GM19043 (cell line): ENCODE results near the gene MYBPC2.

ENCODE experiments used
- ATAC-seq: cut with Tn5 transposase; IDR thresholded peaks from one replicate; pipeline ENCODE4 v1.9.1; 2021; ENCODE audit warnings: low read depth; ENCODE audit not compliant: unreplicated experiment

The MYBPC2 gene

DNA sequence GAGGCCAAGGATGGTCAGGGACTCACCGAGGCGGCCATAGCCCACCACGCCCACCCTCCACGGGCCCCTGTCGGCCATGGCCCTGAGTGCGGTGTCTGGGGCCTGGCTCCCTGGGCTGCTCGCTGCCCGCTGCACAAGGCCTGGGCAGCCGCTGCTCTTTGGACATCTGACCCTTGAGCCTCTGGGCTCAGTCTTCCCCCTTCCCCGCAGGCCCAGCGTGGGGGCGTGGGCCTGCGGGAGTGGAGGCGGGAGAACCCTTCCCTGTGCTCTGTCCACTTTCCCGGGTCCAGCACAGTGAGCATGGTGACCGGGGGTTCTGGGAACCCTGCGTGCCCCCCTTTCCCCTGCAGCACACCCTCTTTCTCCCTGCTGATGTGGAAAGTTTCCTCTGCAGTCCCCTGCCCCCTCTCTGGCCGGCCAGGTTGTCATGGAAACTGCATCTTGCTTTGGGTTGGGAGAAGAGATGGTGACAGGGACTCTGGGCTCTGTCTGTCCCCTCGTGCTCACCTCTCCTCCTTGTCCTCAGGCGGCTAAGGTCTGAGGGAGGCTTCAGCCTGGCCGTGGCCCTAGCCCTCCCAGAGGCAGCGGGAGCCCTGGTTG is 81.2 kb downstream of the MYBPC2 start, which contains the start of gene ASPDH:
Gene ASPDH, minus strand, starts transcription at position 168 of the 600 bp plus-strand sequence. Its CDS starts 90 bp downstream, at position 78.
- ATAC-seq, result no peak

DNA sequence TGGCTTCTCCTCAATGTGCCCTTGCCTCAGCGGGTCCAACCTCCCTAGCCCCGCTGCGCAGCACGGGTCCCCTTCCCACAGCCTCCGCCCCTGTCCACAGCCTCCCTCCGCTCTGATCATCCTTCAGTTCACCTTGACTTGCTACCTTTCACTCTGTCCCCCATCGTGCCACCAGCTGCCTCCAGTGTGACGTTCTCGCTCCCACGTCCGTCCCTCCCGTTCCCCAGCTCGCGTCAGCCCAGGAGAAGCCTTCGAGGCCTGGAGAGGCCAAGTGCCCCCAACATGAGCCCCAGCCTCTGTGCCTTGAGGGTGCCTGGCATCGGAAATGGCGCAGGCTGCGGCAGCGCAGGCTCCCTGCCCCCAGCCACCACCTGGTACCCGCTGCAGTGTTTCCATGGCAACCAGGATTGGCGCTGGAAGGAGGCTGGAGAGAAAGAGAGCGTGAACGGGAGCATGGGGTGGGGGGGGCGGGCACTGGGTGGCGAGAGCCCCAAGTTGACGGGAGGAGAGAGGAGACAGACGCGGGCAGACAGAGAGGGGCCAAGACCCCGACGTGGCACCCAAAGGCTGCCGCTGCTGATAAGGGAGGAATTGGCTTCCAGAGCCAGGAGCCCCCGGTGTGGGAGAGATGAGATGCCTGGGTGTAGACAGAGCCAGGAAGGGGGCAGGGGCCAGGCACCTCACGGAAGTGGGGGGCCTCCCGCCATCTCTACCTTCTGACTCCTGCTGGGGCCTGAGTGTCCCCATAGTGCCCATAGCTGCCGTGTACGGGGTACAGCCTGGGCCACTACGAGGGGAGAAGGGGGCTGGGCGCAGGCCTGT is 81.9 kb downstream of the MYBPC2 start:
- ATAC-seq, result no peak

DNA sequence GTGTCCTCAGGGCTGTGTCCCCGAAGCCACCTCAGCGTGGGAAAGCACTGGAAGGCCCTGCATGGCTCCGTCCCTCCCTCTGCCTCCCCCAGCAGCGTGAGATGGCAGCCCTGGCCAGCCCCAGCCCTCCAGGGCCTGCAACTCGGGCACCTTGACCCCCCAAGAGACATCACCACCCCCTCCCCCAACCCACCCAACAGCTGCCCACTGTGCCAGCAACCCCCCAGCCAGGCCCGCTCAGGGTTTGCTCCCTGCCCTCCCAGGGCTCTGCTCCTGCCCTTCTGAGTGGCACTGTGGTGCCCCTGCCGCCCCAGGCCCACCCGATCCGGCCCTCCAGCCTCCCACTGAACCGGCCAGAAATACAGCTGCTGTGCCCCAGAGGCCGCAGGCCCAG is 82.5 kb downstream of the MYBPC2 start:
- no peak for ATAC-seq
